Upper lobe of left lung (tissue), 4 donors: Measurements from ENCODE around the gene GHRH.

Experiments
- EP300 ChIP-seq, 4 donors: sonication (generic); formaldehyde crosslinking; IDR thresholded peaks; one replicate each; pipeline ENCODE4 v1.5.1; 2017; ENCODE audit warnings: antibody characterized with exemption in 4 of 4, control low read depth in 2 of 4
- POLR2A ChIP-seq, 4 donors: fragments of 450-650 bp; IDR thresholded peaks; one replicate each; pipeline ENCODE4 v1.5.1; 2016 to 2017; ENCODE audit warnings: antibody characterized with exemption in 4 of 4, mild to moderate bottlenecking in 2 of 4
- POLR2AphosphoS5 ChIP-seq, 2 donors: sonication (generic); formaldehyde crosslinking; IDR thresholded peaks; one replicate each; pipeline ENCODE4 v1.5.1; 2017; ENCODE audit warnings: antibody characterized with exemption in 2 of 2
- TF ChIP-seq, protein P1 (sequence below), 6 experiments: fragments of 450-650 bp in 4 of 6; fragments of 200-600 bp in 2 of 6; sonication (generic) in 2 of 6; IDR thresholded peaks; one replicate each; pipeline ENCODE4 v1.5.1; 2016 to 2019; ENCODE audit warnings: antibody characterized with exemption in 6 of 6

DNA sequence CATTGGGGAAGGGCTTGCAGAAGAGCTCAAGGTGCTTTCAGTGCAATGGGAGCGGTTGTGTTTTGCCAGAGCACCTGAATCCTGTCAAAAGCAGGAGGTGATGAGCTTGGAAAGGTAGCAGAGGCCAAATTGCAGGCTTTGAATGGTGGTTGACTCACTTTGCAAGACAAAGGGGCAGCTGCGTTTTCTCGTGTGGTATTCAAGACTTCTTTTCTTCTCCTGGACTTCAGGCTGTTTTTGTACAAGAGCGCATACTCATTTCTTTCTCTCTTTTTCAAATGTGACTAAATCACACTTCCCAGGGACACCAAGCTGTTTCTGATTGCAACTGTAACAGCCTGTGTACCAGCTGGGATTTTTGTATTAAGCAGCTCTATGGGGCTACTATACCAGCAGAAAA lies 32.3 kb downstream of the GHRH start:
- TF ChIP-seq, protein P1, sequence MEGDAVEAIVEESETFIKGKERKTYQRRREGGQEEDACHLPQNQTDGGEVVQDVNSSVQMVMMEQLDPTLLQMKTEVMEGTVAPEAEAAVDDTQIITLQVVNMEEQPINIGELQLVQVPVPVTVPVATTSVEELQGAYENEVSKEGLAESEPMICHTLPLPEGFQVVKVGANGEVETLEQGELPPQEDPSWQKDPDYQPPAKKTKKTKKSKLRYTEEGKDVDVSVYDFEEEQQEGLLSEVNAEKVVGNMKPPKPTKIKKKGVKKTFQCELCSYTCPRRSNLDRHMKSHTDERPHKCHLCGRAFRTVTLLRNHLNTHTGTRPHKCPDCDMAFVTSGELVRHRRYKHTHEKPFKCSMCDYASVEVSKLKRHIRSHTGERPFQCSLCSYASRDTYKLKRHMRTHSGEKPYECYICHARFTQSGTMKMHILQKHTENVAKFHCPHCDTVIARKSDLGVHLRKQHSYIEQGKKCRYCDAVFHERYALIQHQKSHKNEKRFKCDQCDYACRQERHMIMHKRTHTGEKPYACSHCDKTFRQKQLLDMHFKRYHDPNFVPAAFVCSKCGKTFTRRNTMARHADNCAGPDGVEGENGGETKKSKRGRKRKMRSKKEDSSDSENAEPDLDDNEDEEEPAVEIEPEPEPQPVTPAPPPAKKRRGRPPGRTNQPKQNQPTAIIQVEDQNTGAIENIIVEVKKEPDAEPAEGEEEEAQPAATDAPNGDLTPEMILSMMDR (IDR thresholded peaks at IDR 0.05), result no peak
- TF ChIP-seq EP300 (IDR thresholded peaks at IDR 0.05) (no peak), POLR2A (IDR thresholded peaks at IDR 0.05) (no peak), POLR2AphosphoS5 (IDR thresholded peaks at IDR 0.05) (no peak)
